Measurements from ENCODE around the gene NDUFAB1.
"Not testable (repeated sequence)": the region's sequence is repeated elsewhere in the genome, so short reads cannot be mapped to it uniquely, and the experiment has no call there.

Gene NDUFAB1

DNA sequence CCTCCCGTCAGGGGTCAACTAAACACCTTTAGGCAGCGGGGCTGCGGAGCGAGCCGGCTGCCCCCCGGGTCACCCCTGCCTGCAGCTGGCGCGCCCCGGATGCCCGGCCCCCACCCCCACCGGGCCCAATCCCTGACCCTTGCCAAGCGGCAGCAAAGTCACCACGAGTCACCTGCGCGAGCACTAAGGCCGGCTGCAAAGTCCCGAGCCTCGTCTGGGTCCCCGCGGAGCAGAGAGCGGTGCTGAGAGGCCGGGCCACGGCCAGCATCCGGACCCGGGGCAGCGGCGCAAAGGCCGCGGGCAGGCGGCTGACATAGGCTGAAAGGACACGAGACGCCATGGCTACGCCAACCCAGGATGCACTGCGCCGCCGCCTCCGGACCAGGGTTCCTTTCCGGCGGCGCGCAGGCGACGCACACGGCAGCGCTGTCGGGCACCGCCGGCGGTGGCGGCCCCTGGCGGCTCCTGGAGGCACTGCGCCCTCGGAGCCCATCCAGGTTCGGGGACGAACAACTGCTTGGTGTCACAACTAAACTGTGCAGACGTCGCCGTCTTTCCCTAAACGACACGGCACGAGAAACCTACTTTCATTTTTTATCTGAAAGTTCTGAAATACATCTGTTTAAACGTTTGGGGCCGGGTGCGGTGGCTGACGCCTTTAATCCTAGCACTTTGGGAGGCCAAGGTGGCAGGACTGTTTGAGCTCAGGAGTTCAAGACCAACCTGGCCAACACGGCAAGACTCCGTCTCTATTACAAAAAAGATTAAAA is at the start of gene NDUFAB1:
TSS of gene NDUFAB1 (minus strand) at position 366 of the 770 bp plus-strand sequence. CDS start at position 340, 26 bp downstream.
- peak; percentile 92 for DNase-seq (ENCODE audit: low spot score)

DNA sequence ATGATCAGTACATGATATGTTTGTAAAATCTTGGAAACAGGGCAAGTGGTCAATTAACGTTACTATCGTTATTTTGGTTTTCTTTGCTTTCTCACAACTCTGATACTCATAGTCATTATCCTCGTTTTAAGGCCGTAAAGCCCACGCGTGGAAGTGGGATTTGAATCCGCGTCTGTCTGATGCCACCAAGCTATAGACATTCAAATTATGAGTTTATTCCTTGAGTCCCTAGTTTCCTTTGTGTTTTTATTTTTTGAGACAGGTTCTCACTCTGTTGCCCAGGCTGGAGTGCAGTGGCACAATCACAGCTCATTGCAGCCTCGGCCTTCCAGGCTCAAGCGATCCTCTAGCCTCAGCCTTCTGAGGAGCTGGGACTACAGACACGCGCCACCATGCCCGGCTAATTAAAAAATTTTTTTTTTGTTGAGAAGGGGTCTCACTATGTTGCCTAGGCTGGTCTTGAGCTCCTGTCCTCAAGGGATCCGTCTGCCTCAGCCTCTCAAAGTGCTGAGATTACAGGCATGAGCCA is 46.2 kb upstream of the NDUFAB1 start:
- no peak for DNase-seq (ENCODE audit: low spot score)

DNA sequence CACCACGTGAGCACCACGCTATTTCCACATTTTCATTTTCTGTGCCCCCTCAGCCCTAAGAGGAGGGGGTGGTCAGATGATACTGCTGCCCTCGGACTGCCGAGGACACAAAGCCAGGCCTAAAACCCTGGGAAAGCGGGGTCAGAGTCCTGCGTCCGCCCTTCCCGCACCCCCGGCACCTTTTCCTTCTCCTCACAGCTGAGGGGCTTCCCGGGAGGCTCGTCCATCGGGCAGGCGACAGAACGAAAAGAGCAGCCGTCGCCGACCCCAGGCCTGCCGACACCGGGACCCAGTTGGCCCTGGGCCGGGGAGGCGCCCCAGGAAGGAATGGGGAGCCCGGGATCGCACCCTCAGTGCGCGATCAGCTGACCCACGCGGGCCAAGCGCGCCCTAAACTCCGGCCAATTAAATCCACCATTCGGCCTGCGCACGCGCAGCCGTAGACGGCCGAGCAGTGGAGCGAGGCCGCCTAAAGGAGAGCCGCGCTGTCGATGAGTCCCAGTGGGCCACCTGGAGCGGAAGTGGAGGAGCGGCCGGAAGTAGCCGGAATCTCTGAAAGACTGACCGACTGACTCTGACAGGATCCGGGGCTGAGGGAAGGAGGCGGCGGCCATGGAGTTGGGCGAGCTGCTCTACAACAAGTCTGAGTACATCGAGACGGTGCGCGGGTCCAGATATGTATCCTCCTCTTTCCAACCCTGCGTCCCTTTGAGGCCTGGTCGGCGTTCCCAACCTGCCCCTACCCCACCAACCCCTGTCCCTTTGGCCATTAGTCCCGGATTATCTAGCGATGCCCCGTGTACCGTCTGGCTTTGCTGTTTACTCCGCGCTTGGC is 45.0 kb upstream of the NDUFAB1 start, which contains the start of the genes DCTN5 and PALB2:
TSS of gene DCTN5 (plus strand) at position 536 of the 835 bp plus-strand sequence. CDS start at position 613, 77 bp downstream.
TSS of gene PALB2 (minus strand) at position 380 of the 835 bp plus-strand sequence. CDS start at position 227, 153 bp downstream.
- DNase-seq (ENCODE audit: low spot score): peak; percentile 94

DNA sequence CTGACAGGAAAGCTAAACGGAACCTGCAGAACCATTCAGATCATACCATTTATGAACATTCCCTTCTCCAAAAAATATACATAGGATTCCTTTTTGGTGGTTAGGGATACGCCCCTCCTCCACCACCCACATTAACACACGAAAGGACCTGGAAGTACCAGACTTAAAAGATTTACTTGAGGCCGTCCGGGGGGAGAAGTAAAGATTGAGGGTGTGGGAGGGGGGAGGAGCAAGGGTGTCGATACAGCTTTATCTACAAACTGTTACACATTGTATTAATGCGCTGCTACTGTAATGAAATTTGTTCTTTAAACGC is 44.5 kb upstream of the NDUFAB1 start:
- no peak for DNase-seq (ENCODE audit: low spot score)

DNA sequence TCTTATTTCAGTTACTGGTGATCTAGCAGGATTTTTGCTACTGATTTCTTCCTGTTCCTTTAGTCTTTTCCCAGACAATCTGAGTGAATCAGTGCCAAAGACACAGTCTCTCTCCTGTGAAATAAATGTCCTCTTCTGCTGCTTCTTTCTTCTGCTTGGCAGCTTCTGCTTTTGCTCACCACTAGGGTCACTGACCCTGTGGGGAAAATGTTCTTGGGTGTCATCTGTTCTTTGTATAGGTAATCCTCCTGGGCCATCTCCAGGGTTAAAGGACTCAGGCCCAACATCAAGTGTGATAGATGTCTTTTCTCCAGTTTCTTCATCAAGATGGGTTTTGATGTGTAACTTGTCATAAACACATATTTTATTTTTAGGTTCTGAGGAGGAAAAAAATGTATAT is 39.8 kb upstream of the NDUFAB1 start:
- no peak for DNase-seq (ENCODE audit: low spot score)

DNA sequence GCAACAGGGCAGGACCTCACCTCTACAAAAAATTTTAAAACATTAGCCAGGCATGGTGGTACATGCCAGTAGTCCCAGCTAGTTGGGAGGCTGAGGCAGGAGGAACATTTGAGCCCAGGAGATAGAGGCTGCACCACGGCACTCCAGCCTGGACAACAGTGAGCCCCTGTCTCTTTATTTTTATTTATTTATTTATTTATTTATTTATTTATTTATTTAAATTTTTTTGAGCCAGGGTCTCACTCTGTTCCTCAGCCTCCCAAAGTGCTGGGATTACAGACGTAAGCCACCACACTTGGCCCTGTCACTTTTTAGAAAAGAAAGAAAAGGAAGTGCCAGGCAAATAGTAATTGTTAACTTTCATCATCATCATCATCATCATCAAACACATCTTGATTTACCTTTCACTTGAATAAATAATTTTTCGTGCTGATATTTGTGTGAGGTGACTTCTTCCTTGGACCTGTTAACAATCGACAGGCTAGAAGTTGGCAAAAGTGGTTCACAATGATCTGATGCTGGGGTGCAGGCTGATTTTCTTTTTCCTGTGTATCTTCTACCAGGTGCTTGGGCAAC is 38.4 kb upstream of the NDUFAB1 start:
- DNase-seq (ENCODE audit: low spot score): no peak

DNA sequence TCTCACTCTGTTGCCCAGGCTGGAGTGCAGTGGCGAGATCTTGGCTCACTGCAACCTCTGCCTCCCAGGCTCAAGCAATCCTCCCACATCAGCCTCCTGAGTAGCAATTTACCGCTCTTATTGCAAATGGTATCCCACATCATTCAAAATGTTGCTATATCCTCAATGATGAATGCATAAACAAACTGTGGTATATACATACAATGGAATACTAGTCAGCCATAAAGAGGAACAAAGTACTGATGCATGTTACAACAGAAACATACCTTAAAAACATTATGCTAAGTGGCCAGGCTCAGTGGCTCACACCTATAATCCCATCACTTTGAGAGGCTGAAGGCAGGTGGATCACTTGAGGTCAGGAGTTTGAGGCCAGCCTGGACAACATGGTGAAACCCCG is 35.8 kb upstream of the NDUFAB1 start:
- not testable (repeated sequence) for DNase-seq (ENCODE audit: low spot score)

DNA sequence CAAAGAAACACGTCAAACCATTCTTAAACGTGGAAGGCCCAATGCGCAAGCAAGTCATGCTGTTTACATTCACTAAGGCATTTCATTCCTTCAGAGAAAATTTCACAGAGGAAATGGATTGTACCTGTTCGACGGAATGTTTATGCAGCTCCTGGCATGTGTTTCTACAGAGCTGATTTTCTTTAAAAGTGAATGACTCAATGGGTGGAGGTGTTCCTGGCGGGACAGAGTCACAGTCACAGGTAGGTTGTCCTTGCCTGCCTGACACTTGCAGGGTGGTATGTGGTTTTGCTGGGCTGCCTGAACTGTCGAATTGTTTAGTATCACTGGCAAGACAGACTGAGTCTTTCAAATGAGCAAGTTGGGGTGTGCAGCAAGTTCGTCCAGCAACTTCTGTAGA is 33.4 kb upstream of the NDUFAB1 start:
- no peak for DNase-seq (ENCODE audit: low spot score)

DNA sequence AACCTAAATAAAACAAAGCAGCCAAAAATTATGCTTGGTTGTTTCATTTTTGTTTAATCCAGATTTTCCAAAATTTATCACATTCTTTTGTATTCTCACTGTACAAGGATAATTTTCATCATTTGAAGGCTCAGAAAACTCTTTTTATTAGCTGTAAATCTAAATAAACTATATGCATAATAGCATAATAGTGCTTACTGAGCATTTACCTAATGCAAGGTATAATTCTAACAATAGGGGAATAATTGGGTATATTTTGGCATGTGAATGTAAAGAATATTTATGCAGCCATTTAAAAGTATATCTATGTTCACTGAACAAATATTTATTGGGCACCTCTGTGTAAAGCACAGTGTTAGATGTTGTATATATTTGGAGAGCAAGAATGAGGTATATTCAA is 28.0 kb upstream of the NDUFAB1 start:
- DNase-seq (ENCODE audit: low spot score): no peak

DNA sequence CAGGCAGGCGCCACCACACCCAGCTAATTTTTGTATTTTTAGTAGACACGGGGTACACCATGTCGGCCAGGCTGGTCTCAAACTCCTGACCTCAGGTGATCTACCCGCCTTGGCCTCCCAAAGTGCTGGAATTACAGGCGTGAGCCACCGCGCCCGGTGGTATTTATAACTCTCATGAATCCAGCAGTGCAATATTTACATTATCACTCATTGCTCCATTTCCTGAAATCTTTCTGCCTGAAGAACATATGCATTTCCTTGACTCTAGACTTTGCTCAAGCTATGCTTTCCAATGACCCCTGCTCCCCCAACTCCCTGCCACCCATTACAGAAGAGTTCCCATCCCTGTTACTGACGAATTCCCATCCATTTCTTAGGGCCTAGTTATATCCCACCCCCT is 19.7 kb upstream of the NDUFAB1 start:
- no peak for DNase-seq (ENCODE audit: low spot score)

DNA sequence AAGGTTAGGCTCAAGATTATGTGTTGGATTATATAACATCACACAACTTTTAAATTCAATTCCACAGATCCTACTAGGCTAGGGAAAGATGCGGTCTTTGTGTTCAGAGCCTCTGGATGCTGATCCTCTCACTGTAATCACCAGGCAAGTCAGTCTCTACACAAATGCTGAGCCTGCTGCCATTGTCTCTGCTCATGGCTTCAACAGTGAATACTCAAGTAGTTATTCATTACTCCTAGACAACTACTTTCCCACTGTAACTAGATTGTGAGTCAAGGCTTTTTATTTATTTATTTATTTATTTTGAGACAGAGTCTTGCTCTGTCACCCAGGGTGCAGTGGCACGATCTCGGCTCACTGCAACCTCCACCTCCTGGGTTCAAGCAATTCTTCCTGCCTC is 15.8 kb upstream of the NDUFAB1 start:
- DNase-seq (ENCODE audit: low spot score): no peak

DNA sequence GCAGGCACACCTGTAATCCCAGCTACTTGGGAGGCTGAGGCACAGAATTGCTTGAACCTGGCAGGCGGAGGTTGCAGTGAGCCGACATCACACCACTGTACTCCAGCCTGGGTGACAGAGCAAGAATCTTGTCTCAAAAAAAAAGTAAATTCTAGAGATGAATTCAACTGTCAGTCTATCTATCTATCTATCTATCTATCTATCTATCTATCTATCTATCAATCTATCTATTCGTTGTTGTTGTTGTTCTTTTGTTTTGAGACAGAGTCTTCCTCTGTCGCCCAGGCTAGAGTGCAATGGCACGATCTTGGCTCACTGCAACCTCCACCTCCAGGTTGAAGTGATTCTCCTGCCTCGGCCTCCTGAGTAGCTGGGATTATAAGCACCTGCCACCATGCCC is 14.8 kb upstream of the NDUFAB1 start:
- DNase-seq (ENCODE audit: low spot score): not testable (repeated sequence)

DNA sequence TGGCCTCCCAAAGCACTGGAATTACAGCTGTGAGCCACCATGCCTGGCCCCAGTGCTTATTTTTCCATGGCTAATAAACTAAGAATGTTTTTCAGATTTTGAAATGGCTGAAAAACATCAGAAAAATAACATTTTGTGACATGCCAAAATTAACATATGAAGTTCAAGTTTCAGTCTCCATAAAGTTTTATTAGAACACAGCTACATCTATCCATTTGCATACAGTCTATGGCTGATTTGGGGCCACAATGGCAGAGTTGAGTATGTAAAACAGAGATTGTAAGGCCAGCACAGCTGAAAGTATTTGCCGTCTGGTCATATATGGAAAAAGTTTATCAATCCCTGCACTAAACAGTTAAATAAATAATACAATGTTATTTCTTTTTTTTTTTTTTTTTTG is 13.8 kb upstream of the NDUFAB1 start:
- no peak for DNase-seq (ENCODE audit: low spot score)

DNA sequence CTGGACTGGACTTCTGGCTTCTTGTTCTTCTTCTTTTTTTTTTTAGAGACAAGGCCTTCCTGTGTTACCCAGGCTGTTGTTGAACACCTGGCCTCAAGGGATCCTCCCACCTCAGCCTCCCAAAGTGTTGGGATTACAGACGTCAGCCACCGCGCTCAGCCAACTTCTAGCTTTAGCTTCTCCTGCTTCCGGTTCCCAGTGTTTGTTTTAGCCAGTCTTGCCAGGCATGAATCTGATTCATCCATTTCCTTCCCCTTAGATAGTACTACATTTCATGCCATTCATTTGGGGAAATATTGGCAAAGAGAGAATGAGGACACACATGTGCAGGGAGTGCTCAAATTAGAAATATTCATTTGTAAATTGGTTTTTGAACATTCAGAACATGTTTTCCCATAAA is 12.1 kb upstream of the NDUFAB1 start:
- DNase-seq (ENCODE audit: low spot score): no peak

DNA sequence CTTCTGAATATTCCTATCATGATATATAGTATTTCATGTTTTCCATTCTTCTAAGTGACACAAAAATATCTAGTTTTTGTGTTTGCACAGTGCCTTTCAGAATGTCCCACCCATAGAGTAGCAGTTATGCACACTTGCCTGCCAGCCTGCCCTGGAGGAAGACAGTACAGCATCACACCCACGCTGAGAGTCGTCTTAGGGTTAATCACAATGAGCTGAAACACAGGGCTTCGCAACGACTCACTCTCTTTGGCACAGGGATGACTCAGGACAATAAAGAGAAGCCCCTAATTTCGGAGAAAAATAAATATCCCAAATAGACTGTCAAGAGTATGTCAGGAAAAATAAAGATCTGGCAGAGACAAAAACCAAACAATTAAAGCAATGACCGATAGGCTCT is 11.6 kb upstream of the NDUFAB1 start:
- DNase-seq (ENCODE audit: low spot score): no peak

DNA sequence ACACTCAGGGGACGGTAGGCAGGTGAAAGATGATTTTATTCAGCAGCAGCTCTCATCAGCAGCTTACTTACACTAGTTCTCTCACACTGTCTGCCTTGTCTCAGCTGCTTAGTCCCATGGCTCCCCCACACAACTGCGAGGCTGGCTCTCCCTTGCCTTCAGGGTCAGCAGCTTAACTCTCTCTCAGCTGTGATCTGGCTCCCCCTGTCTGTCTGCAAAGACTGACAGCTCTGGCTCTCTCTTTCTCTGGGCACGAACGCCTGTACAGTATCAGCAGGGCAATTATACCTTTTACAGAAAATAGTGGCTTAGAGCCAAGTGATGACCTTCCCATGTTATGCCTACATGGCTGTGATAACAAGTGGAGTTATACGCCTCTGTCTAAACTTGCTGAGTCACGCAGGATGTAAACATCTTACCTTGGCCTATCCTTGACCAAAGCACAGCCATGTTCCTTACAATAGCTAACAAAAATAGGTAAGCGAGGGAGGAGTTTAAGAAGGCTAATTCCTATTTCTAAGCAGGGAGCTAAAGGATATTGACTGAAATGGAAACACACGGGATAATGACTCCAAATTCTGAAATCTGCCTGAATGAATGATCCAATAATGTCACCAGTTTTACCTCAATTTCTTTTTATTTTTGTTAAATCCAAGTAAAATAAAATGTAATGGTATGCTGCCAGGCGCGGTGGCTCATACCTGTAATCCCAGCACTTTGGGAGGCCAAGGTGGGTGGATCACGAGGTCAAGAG is 1.1 kb upstream of the NDUFAB1 start:
- DNase-seq (ENCODE audit: low spot score): no peak

DNA sequence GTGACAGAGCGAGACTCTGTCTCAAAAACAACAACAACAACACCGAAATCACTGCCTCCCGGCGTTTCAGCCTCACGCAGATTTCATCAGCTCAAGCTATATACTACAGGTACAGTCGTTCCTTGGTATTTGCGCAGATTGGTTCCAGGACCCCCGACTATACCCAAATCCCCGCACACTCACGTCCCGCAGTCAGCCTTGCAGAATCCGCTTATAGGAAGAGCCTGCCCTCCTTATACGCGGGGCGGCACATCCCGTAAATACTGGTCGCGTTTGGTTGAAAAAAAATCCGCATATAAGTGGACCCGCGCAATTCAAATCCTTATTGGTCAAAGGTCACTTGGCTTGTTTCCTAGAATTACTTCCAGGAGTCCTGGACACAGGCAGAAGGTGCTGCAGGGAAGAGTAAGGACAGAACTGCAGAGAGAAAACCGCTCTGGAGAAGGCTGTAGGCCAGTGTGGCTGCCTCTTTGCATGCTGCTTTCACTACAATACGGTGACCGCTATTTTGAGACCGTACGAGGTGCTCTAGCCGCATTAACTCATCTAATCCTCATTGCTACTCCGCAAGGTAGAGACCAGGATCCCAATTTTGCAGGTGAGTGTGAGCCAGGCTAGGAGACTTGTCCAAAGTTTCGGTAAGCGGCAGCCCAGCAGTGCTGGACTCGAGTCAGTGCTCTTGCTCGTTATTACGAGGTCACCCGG is 718 bp downstream of the NDUFAB1 start:
- no peak for DNase-seq (ENCODE audit: low spot score)

DNA sequence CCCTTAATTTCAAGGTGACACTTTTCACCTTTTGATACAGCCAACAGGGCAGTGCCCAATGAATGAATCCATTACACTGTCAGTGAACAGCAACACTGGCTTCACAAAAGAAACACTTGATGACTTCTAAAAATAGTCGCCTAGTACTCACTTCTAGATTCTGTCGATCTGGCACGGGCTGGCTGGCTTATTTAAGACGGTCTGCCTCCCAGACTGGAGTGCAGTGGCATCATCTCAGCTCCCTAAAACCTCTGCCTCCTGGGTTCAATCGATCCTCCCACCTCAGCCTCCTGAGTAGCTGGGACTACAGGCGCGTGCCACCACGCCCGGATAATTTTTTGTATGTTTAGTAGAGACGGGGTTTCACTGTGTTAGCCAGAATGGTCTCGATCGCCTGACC is 1.9 kb downstream of the NDUFAB1 start:
- DNase-seq (ENCODE audit: low spot score): no peak

DNA sequence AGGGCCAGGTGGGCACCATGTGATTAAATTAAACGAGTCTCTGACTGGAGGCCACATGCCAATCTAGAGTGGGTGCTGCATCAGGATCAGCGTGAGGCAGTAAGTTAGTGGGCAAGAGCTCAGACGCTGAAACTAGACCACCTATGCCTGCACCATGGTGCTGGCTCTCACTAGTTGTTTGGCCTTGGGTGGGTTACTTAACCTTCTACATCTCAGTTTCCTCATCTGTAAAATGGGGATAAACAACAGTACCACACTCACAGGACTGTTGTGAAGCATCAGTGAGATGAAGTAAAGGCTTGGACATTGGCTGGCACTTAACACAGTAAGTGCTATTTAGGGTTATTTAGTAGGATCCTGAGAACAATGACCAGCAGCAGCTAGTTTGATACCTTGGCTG is 5.9 kb downstream of the NDUFAB1 start:
- no peak for DNase-seq (ENCODE audit: low spot score)

DNA sequence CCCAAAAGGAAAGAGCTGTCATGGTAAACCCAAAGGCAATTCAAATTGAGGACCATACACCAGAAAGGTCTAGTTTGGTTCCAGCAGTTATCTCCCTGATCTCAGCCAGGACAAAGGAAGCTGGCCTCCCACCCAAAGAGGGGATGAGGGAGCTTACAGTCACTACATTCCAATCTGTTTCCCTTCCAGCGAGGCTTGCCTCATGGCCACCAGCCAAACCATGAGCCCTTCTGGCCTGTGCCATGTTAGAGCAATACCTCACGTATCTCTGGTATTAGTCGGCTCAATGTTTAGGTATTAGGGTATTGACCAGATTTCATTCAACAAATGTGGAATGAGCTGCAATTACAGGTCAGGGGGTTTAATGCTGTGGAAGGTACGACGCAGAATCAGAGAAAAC is 8.4 kb downstream of the NDUFAB1 start:
- DNase-seq (ENCODE audit: low spot score): no peak

Measured in left forelimb (tissue), 1 donor.